HG02571 (cell line): ENCODE results near the gene ZNF107.
"Not testable (repeated sequence)": the region's sequence is repeated elsewhere in the genome, so short reads cannot be mapped to it uniquely, and the experiment has no call there.

Source experiments
- ATAC-seq: cut with Tn5 transposase; IDR thresholded peaks from one replicate; pipeline ENCODE4 v1.9.1; 2021; ENCODE audit warnings: mild to moderate bottlenecking, moderate library complexity; ENCODE audit not compliant: unreplicated experiment

ZNF107 gene

DNA sequence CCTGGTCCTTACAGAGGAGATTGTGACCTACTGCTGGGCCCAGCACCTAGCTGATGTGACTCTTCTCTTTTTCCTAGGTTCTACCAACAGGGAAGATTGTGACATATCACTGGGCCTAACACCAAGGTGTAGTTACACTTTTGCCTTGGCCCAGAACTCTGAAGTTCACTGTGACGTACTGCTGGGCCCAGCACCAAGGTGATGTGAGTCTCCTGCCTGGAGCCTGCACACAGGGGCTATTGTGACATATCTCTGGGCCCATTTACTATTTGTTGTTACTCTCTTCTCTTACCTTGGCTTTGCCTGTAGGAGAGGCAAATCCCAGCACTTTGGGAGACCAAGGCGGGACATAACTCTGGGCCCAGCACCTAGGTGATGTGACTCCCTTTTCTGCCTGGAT, 23.1 kb upstream of the ZNF107 start:
- no peak for ATAC-seq

DNA sequence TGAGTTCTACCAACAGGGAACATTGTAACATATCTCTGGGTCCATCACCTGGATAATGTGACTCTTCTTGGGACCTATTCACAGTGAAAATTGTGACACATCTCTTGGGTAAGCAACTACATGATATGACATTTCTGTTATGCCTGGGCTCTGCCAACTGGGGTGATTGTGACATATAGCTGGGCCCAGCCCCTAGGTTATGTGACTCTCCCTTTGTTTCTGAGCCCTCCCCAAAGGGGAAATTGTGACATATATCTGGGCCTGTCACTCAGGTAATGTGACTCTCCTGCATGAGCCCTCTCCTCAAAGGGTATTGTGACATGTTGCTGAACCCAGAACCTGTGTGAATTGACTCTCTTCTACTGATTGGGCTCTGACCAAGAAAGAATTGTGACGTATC, 22.4 kb upstream of the ZNF107 start:
- ATAC-seq: no peak

DNA sequence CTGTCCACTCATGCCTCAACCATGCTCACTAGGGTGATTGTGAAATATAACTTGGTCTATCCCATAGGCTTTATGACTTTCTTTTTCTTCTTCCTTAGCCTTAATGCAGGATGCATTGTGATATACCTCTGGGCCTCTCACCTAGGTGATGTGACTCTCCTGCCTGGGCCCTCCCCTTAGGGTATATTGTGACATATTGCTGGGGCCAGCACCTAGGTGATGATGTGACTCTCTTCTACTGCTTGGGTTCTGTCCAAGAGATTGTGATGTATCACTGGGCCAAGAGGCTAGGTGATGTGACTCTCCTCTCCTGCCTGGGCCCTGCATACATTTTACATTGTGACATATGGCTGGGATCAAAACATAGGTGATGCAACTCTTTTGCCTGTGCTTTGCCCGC, 14.7 kb upstream of the ZNF107 start:
- ATAC-seq: no peak

DNA sequence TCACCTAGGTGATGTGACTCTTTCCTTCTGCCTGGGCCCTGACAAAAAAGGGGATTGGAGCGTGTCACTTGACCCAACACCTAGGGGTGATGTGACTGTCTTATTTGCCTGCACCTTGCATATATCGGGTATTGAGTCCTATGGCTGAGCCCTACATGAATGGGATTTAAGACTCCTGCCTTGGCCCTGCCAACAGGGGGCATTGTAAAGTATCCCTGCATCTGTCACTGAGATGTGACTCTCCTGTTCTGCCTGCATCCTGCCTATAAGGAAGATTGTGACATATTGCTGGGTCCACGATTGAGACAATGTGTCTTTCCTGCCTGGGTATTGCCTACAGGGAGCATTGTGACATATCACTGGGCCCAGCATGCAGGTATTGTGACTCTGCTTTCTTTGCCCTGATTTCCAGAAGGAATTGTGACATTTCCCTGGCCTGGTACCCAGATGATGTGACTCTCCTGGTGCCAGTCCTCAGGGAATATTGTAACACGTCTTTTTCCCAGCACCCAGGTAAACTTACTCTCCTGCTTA, 14.2 kb upstream of the ZNF107 start:
- ATAC-seq: no peak

DNA sequence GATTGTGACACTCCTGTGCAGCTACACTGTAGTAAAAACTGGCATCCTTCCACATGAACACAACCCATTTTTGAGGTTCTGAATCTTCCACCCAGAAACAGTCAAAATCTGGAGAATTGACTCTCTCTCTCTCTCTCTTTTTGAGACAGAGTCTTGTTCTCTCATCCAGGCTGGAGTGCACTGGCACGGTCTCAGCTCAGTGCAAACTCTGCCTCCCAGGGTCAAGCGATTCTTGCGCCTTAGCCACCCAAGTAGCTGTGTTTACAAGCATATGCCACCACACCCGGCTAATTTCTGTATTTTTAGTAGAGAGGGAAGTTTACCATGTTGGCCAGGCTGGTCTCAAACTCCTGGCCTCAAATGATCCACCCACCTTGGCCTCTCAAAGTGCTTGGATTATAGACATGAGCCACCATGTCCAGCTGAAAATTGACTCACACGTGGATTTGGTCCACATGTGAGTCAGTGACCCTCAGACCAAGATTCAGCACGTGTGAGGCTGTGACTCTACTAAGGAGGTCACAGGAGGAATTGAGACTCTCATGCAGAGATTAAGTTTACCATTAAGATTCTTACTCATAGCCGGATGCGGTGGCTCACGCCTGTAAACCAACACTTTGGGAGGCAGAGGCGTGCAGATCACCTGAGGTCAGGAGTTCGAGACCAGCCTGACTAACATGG, 12.1 kb upstream of the ZNF107 start:
- no peak for ATAC-seq

DNA sequence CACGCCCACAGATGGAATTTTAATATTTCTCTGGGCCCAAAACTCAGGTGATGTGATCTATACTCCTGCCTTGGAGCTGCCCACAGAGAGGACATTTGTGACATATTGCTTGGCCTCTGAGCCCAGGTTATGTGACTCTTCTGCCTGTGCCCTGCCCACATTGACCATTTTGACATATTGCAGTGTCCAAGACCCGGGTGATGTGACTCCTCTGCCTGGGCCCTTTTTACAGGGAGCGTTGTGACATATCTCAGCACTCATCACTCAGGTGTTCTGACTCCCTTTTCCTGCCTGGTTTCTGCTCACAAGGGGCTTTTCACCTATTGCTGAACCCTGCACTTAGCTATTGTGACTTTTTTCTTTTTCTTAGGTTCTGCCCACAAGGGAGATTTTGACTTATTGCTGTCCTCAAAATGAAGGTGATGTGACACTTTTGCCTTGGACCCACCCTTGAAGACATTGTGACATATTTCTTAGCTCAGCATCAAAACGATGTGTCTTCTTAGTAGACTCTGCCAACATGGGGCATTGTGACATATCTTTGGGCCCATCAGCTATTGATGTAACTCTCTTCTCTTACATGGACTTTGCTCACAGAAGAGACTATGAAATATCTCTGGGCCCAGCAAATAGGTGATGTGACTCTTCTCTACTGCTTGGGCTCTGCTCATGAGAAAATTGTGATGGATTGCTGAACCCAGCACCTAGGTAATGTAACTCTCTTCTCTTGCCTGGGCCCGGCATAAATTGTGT, 11.0 kb upstream of the ZNF107 start:
- no peak for ATAC-seq

DNA sequence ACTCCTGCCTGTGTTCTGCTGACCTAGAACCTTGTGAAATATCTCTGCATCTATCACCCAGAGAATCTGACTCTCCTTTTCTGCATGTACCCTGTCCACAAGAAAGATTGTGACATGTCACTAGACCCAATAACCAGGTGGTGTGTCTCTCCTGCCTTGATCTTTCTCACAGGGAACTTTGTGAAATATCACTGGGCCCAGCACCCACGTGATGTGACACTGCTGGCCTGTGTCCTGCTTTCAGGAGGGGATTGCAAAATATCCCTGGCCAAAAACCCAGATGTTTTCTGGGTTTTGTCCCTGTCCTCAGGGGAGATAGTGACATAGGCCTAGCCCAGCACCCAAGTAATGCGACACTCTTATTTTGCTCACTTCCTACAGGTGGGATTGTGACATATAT, 10.1 kb upstream of the ZNF107 start:
- ATAC-seq: no peak

DNA sequence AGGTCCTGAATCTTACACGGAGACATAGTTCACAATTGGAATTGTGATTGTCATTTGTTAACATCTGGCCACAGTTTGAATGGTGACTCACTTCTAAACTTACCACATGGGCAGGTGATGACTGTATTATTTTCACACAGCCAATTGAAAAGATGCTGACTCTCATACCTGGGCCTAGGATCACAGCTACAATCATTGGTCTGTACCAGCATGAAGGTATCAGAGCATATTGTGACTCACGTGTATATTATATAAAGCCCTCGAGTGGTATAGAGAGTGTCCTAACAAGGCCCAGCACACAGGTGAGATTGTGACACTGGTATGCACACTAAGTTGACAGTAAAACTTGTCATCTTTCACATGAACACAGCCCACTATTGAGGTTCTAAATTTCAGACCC, 9.4 kb upstream of the ZNF107 start:
- no peak for ATAC-seq

DNA sequence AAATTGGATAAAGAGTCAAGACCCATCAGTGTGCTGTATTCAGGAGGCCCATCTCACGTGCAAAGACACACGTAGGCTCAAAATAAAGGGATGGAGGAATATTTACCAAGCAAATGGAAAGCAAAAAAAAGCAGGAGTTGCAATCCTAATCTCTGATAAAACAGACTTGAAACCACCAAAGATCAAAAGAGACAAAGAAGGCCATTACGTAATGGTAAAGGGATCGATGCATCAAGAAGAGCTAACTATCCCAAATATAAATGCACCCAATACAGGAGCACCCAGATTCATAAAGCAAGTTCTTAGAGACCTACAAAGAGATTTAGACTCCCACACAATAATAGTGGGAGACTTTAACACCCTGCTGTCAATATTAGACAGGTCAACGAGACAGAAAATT, 3.8 kb upstream of the ZNF107 start:
- ATAC-seq: not testable (repeated sequence)

DNA sequence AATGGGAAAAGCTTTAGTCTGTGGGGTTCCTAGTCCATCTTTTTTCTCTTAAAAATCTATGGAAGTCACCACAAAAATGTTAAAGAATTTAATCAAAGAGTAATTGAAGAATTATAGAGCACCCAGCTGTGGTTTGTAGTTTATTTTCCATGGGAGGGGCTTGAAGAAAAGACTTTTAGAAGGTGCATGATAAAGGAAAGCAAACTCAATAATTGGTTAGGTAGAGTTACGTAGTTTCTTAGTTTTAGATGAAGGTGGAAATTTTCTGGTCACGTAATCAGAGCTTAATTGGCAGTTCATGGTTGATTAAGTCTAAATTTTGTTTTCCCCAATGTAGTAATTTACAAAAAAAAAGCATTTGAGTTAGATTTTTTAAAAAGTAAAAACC, 724 bp downstream of the ZNF107 start:
- no peak for ATAC-seq

DNA sequence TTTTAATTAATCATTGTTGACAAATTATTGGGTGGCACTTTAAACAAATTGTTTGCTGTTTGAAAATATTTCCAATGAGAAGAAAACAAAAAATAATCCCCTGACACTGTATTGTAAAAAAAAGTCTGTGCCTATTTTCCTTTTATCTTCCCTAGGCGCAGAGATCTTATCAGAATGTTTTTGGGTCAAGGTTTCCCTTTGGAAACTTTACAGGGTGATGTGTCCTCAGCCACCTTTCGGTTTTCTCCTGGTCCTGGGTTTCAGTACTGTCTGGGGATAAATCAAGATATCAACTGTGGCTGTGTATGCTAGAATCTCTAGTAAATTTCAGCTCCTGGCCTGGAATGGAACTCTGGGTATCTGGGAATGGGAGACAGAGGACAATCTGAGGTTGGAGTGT, 1.4 kb downstream of the ZNF107 start:
- no peak for ATAC-seq

DNA sequence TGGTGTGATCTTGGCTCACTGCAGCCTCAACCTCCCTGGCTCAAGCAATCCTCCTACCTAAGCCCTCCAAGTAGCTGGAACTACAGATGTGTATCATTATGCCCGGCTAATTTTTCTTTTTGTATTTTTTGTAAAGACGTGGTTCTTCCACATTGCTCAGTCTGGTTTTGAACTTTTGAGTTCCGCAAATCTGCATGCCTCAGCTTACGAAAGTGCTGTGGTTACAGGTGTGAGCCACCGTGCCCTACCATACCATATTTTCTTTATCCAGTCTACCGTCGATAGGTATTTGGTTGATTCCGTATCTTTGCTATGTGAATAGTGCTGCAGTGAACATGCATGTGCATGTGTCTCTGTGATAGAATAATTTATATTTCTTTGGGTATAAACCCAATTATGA, 6.5 kb downstream of the ZNF107 start:
- ATAC-seq: no peak

DNA sequence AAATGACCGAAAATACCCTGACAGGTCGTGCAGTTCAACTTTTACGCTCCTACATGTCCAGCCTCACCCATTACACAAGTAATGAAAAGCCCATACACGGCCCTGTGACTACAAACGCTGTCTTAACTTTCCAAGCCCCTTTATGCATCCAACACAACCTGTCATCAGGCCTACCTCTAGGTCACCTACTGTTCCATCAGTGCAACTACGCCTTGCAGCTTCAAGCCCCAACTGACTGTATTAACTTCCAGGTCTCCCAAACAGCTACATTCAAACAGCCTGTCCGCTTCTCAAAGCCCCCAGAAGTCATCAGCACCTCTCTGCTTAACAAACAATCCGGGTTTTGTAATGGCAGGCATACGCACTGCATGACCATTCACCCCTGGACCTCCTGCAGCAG, 19.2 kb downstream of the ZNF107 start:
- ATAC-seq: no peak

DNA sequence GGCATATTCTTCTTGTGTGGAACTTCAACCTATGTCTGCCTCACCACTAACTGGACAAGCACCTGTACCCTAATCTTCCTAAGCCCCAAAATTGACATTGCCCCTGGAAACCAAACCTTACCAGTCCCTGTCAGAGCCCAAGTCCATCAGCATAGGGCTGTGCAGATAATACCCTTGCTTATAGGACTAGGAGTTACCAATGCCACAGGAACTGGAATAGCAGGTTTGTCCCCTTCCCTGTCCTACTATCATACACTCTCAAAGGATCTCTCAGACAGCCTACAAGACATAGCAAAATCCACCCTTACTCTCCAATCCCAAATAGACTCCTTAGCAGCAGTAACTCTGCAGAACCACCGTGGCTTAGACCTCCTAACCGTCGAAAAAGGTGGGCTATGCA, 19.8 kb downstream of the ZNF107 start:
- no peak for ATAC-seq

DNA sequence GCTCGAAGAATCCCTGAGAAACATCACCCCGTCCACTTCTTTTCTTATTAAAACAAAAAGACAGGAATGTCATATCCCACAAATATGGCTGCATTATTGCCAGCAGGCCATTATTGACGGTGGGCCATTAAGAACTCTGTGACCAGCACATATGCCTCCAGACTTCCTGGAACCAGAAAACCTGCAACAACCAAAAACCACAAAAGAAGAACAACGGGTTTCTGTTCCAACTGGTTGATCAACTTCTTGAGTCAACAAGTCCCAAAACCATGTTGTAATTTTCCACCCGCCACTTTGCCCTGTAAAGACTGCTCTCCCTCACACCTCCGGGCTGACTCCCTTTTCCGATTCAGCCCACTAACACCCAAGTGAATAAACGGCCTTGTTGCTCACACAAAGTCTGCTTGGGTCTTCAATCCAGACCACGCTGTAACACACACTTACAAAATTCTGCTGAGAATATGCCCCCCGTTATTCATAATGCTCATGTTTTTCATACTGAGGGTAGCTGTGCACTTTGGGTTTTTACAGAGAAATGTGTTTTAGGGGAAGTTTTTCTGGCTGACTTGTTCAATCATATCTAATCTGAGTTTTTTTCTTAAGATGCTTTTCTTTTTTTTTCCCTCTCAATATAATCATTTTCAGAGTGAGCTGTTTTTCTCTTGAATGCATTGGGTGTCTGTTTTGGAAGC, 20.7 kb downstream of the ZNF107 start:
- ATAC-seq: no peak

DNA sequence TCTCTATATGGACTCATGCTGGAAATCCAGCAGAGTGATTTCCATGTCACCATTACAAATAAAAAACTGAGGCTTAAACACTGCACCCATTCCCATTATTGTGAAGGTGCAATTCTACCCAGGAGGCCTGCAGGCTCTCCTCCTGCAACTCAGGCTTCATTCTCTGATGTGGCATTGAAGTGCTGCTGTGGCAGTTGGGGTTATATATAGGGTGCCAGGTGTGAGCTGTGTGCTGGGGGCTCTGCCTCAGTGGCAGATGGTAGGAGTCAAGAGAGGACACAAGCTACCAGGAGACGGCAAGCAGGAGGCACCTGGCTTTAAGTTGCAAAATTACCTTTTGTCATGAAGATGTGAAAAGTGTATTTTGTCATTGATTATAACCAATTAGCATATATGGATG, 21.3 kb downstream of the ZNF107 start:
- ATAC-seq: no peak

DNA sequence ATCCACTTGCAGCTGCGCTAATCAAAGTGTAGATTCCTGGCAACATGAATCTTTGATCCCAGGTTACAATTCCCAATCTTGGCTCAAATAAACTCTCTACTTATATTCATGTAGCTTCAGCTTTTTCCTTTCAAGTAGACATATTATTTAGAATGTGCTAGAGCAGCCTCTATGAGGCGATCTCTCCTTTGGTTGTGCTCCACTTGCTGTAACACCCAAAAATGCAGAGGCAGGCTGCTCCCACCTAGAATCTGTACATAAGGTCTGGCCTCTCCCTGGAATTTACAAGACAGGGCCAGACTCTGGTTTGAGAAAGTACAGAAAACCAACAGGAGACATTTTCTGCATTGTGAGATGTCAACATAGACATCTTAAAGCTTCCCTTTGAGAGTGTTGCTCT, 23.1 kb downstream of the ZNF107 start:
- ATAC-seq: no peak

DNA sequence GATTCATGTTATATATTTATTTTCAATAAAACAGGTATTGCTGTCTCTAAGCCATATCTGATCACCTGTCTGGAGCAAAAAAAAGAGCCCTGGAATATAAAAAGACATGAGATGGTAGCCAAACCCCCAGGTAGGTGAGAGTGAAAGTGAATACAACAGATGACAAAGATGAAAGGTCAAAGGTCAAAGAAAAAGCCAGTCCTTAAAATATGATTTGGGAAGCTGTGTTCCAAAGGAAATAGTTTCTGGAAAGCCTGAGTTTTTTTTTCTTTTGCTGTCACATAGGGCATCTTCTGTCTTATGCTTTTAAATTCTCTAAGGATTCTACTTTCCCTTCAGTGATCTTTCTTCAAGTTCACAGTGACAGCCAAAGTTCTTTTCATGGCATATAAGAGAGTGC, 25.9 kb downstream of the ZNF107 start:
- no peak for ATAC-seq

DNA sequence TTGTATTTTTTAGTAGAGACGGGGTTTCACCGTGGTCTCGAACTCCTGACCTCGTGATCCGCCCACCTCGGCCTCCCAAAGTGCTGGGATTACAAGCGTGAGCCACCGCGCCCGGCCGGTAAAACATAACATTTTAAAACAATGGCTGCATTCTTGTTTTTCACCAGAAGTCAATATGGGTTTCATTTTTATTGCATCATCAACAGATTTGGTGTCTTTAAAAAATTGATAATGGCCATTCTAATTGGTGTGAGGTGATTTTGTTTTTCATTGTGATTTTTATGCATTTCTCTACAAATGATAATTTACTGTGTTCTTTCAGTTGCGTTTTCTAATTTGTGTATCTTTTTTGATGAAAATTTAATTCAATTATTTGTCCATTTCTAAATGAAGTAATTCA, 31.9 kb downstream of the ZNF107 start:
- not testable (repeated sequence) for ATAC-seq

DNA sequence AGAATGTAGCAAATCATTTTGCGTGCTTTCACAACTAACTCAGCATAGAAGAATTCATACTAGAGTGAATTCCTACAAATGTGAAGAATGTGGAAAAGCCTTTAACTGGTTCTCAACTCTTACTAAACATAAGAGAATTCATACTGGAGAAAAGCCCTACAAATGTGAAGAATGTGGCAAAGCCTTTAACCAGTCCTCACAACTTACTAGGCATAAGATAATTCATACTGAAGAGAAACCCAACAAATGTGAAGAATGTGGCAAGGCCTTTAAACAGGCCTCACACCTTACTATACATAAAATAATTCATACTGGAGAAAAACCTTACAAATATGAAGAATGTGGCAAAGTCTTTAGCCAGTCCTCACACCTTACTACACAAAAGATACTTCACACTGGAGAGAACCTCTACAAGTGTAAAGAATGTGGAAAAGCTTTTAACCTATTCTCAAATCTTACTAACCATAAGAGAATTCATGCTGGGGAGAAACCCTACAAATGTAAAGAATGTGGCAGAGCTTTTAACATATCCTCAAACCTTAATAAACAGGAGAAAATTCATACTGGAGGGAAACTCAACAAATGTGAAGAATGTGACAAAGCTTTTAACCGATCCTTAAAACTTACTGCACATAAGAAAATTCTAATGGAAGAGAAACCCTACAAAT, 40.8 kb downstream of the ZNF107 start:
- no peak for ATAC-seq

DNA sequence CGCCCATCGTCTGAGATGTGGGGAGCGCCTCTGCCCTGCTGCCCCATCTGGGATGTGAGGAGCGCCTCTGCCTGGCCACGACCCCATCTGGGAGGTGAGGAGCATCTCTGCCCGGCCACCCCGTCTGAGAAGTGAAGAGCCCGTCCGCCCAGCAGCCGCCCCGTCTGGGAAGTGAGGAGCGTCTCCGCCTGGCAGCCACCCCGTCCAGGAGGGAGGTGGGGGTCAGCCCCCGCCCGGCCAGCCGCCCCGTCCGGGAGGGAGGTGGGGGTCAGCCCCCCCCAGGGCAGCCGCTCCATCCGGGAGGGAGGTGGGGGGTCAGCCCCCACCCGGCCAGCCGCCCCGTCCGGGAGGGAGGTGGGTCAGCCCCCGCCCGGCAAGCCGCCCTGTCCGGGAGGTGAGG, 52.0 kb downstream of the ZNF107 start:
- ATAC-seq: not testable (repeated sequence)
